ENCODE data around the gene FADS2. TPM values are rescaled to one million over a fixed set of nuclear protein-coding genes. Genes with fewer than 3 reads are reported as not detected.
A peak's percentile ranks its signal among the peaks of the same experiment; 100 is the strongest.

Gene FADS2
- total and polyA plus RNA-seq, 2 experiments from 2014 or later: 124 to 392 TPM

DNA sequence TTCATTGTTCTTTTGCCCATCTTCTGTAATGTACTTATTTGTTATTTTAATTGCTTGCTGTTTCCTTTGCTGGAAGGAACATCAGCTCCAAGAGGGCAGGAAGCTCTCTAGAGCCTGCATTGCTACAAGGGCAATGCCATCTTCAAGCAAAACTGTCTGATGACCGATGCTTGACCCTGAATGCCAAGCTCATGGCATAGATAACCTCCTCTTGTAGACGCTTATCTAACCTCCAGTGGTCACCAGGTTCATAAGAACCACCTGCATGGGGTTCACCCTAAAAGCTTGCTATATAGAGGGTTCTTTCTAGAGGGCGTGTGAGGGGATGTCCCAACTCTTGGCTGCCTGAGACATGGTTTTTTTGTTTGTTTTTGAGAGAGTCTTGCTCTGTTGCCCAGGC lies 46.8 kb downstream of the FADS2 start:
- H3K9me2 ChIP-seq (ENCODE audit: insufficient read depth): no peaks in the 10 kb centered on the region
- DNase-seq (ENCODE audit: low spot score) (no peak), ATAC-seq (no peak)
- H3K4me3 ChIP-seq: no peak overlapping the region
- no peaks in the 10 kb centered on the region for H3K79me2 ChIP-seq (replicated peaks; ENCODE audit: insufficient read depth)
- peaks cover 9% of the 10 kb centered on the region; the same call in 1 of the 2 replicates for H3F3A ChIP-seq (replicated peaks; ENCODE audit: low read depth)
- H3K27me3 ChIP-seq (ENCODE audit: insufficient read depth): no peaks in the 10 kb centered on the region
- H3K9me3 Mint-ChIP-seq: no peaks in the 10 kb centered on the region
- no peak overlapping the region for H3K27ac Mint-ChIP-seq
- peaks cover 32% of the 10 kb centered on the region for H3K4me1 Mint-ChIP-seq
- H3K27me3 Mint-ChIP-seq (ENCODE audit: insufficient read depth, low read depth, poor library complexity): peaks cover 18% of the 10 kb centered on the region
- H3K36me3 Mint-ChIP-seq (ENCODE audit: low read depth): no peaks in the 10 kb centered on the region; the same call in 2 of the 3 replicates
- no peak for TF ChIP-seq ZNF114 (CRISPR knock-in tag; IDR thresholded peaks at IDR 0.05)
- TF ChIP-seq, protein P1, sequence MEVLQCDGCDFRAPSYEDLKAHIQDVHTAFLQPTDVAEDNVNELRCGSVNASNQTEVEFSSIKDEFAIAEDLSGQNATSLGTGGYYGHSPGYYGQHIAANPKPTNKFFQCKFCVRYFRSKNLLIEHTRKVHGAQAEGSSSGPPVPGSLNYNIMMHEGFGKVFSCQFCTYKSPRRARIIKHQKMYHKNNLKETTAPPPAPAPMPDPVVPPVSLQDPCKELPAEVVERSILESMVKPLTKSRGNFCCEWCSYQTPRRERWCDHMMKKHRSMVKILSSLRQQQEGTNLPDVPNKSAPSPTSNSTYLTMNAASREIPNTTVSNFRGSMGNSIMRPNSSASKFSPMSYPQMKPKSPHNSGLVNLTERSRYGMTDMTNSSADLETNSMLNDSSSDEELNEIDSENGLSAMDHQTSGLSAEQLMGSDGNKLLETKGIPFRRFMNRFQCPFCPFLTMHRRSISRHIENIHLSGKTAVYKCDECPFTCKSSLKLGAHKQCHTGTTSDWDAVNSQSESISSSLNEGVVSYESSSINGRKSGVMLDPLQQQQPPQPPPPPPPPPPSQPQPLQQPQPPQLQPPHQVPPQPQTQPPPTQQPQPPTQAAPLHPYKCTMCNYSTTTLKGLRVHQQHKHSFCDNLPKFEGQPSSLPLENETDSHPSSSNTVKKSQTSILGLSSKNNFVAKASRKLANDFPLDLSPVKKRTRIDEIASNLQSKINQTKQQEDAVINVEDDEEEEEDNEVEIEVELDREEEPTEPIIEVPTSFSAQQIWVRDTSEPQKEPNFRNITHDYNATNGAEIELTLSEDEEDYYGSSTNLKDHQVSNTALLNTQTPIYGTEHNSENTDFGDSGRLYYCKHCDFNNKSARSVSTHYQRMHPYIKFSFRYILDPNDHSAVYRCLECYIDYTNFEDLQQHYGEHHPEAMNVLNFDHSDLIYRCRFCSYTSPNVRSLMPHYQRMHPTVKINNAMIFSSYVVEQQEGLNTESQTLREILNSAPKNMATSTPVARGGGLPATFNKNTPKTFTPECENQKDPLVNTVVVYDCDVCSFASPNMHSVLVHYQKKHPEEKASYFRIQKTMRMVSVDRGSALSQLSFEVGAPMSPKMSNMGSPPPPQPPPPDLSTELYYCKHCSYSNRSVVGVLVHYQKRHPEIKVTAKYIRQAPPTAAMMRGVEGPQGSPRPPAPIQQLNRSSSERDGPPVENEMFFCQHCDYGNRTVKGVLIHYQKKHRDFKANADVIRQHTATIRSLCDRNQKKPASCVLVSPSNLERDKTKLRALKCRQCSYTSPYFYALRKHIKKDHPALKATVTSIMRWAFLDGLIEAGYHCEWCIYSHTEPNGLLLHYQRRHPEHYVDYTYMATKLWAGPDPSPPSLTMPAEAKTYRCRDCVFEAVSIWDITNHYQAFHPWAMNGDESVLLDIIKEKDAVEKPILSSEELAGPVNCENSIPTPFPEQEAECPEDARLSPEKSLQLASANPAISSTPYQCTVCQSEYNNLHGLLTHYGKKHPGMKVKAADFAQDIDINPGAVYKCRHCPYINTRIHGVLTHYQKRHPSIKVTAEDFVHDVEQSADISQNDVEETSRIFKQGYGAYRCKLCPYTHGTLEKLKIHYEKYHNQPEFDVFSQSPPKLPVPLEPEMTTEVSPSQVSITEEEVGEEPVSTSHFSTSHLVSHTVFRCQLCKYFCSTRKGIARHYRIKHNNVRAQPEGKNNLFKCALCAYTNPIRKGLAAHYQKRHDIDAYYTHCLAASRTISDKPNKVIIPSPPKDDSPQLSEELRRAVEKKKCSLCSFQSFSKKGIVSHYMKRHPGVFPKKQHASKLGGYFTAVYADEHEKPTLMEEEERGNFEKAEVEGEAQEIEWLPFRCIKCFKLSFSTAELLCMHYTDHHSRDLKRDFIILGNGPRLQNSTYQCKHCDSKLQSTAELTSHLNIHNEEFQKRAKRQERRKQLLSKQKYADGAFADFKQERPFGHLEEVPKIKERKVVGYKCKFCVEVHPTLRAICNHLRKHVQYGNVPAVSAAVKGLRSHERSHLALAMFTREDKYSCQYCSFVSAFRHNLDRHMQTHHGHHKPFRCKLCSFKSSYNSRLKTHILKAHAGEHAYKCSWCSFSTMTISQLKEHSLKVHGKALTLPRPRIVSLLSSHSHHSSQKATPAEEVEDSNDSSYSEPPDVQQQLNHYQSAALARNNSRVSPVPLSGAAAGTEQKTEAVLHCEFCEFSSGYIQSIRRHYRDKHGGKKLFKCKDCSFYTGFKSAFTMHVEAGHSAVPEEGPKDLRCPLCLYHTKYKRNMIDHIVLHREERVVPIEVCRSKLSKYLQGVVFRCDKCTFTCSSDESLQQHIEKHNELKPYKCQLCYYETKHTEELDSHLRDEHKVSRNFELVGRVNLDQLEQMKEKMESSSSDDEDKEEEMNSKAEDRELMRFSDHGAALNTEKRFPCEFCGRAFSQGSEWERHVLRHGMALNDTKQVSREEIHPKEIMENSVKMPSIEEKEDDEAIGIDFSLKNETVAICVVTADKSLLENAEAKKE (CRISPR knock-in tag; IDR thresholded peaks at IDR 0.05): no peak
- no peak for TF ChIP-seq JUNB (IDR thresholded peaks at IDR 0.05; ENCODE audit: unreplicated experiment)
- no peak for TF ChIP-seq EZH2 (IDR thresholded peaks at IDR 0.05; ENCODE audit: low read depth, unreplicated experiment)
- no peak for TF ChIP-seq NANOG (IDR thresholded peaks at IDR 0.05; ENCODE audit: borderline replicate concordance)
- no peak for TF ChIP-seq POLR2AphosphoS5 (IDR thresholded peaks at IDR 0.05; ENCODE audit: low read depth)
- TF ChIP-seq EZH2phosphoT487 (IDR thresholded peaks at IDR 0.05; ENCODE audit: unreplicated experiment): no peak
- TF ChIP-seq, protein P2, sequence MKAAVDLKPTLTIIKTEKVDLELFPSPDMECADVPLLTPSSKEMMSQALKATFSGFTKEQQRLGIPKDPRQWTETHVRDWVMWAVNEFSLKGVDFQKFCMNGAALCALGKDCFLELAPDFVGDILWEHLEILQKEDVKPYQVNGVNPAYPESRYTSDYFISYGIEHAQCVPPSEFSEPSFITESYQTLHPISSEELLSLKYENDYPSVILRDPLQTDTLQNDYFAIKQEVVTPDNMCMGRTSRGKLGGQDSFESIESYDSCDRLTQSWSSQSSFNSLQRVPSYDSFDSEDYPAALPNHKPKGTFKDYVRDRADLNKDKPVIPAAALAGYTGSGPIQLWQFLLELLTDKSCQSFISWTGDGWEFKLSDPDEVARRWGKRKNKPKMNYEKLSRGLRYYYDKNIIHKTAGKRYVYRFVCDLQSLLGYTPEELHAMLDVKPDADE (IDR thresholded peaks at IDR 0.05): no peak
- TF ChIP-seq STAT1 (IDR thresholded peaks at IDR 0.05; ENCODE audit: unreplicated experiment): no peak
- TF ChIP-seq, protein P3, sequence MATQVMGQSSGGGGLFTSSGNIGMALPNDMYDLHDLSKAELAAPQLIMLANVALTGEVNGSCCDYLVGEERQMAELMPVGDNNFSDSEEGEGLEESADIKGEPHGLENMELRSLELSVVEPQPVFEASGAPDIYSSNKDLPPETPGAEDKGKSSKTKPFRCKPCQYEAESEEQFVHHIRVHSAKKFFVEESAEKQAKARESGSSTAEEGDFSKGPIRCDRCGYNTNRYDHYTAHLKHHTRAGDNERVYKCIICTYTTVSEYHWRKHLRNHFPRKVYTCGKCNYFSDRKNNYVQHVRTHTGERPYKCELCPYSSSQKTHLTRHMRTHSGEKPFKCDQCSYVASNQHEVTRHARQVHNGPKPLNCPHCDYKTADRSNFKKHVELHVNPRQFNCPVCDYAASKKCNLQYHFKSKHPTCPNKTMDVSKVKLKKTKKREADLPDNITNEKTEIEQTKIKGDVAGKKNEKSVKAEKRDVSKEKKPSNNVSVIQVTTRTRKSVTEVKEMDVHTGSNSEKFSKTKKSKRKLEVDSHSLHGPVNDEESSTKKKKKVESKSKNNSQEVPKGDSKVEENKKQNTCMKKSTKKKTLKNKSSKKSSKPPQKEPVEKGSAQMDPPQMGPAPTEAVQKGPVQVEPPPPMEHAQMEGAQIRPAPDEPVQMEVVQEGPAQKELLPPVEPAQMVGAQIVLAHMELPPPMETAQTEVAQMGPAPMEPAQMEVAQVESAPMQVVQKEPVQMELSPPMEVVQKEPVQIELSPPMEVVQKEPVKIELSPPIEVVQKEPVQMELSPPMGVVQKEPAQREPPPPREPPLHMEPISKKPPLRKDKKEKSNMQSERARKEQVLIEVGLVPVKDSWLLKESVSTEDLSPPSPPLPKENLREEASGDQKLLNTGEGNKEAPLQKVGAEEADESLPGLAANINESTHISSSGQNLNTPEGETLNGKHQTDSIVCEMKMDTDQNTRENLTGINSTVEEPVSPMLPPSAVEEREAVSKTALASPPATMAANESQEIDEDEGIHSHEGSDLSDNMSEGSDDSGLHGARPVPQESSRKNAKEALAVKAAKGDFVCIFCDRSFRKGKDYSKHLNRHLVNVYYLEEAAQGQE (IDR thresholded peaks at IDR 0.05; ENCODE audit: unreplicated experiment): no peak
- H3K4me2 ChIP-seq: peak overlapping the region; percentile 6; the same call in 1 of the 2 replicates
- H2AFZ ChIP-seq: no peak overlapping the region
- no peaks in the 10 kb centered on the region for H4K20me1 ChIP-seq (replicated peaks; ENCODE audit: insufficient read depth)
- no peaks in the 10 kb centered on the region; the same call in 1 of the 2 replicates for H3K36me3 ChIP-seq (ENCODE audit: insufficient read depth)
- peaks cover 16% of the 10 kb centered on the region for H3K4me1 ChIP-seq (ENCODE audit: insufficient read depth)
- H3K4me3 Mint-ChIP-seq: no peak overlapping the region
- H3K27ac ChIP-seq (ENCODE audit: low read depth): no peak overlapping the region
